ENCODE data around the gene ATP11A. TPM values are rescaled to one million over a fixed set of nuclear protein-coding genes. Genes with fewer than 3 reads are reported as not detected.

Gene ATP11A
- total and polyA plus RNA-seq, 10 of the 15 experiments (the other 5 are each of a cell fraction or from before 2014, with no cell fraction given): 1.4 to 69.6 (median 14.4) TPM

GRCh38 chr13:112826565-112826964 lies 136.7 kb downstream of the ATP11A start:
- Histone ChIP-seq H2AFZ (ENCODE audit: control insufficient read depth, low read depth, low read length) (no peak overlapping the region), H3K27ac (ENCODE audit: control insufficient read depth, insufficient read depth) (no peak overlapping the region), H3K36me3 (ENCODE audit: control insufficient read depth in 2 of 2, insufficient read depth in 2 of 2, low read length in 1 of 2) (peaks cover 14 to 23% of the 10 kb centered on the region in 2 experiments; a peak in 3 of 4 replicates), H3K79me2 (ENCODE audit: control insufficient read depth, insufficient read depth, low read length) (no peaks in the 10 kb centered on the region), H3K27me3 (replicated peaks in 1 of 2; ENCODE audit: control insufficient read depth in 2 of 2, insufficient read depth in 2 of 2, low read length in 1 of 2) (no peaks in the 10 kb centered on the region), H3K9me3 (replicated peaks; ENCODE audit: control insufficient read depth, insufficient read depth, low read length) (no peaks in the 10 kb centered on the region), H3K4me3 (no peak overlapping the region), H3K9ac (ENCODE audit: control insufficient read depth, insufficient read depth, low read length) (no peak overlapping the region), H4K20me1 (ENCODE audit: control insufficient read depth, insufficient read depth) (no peaks in the 10 kb centered on the region), H3K4me2 (ENCODE audit: control insufficient read depth, insufficient read depth) (no peak overlapping the region), H3K4me1 (ENCODE audit: control insufficient read depth, insufficient read depth, low read length) (peaks cover 9% of the 10 kb centered on the region)
- in situ Hi-C loops (cut with MboI): no loop called here
- no TSS peak for BruUV-seq (replicated peaks)
- no peak for ATAC-seq
- intact Hi-C loops (cut with micrococcal nuclease; ENCODE audit: unreplicated experiment): no loop called here
- ChIA-PET SMC1A (ENCODE audit: uncharacterized antibody, unreplicated experiment) (no interaction called here), RAD21 (ENCODE audit: unreplicated experiment) (no interaction called here), CTCF (interaction anchor here (1.1 kb wide), 1 partner anchor 10 kb away, joined by 3 read pairs; no protein-coding TSS in a partner anchor), POLR2A (interaction anchor here (1.3 kb wide), 1 partner anchor 132 kb away, joined by 3 read pairs; no protein-coding TSS in a partner anchor)
- WGBS (ENCODE audit: insufficient coverage, insufficient replicate concordance, low lambda C conversion rate, missing lambda C conversion rate): 94% methylated on average over 14 of the region's 14 CpGs
- no peak for DNase-seq (ENCODE audit: low read depth, low spot score)
- no peak for FAIRE-seq
- TF ChIP-seq NFIC (IDR thresholded peaks at IDR 0.05; ENCODE audit: low read depth, low read length) (no peak), ZNF622 (IDR thresholded peaks at IDR 0.05) (no peak), MAX (IDR thresholded peaks at IDR 0.05; ENCODE audit: low read depth, low read length) (no peak), GATAD2B (conservative IDR thresholded peaks at IDR 0.05; ENCODE audit: low read depth) (no peak), SRF (IDR thresholded peaks at IDR 0.05; ENCODE audit: low read depth in 2 of 2, low read length in 2 of 2) (no peak), KAT2A (conservative IDR thresholded peaks at IDR 0.05; ENCODE audit: control insufficient read depth, low read depth, low read length) (no peak), SP1 (IDR thresholded peaks at IDR 0.05; ENCODE audit: low read depth, low read length) (no peak), CEBPB (IDR thresholded peaks at IDR 0.05; ENCODE audit: borderline replicate concordance in 1 of 2, low read depth in 2 of 2, low read length in 2 of 2) (no peak), PAX5 (IDR thresholded peaks at IDR 0.05; ENCODE audit: borderline replicate concordance, low read depth, low read length) (no peak), E2F4 (IDR thresholded peaks at IDR 0.05; ENCODE audit: low read depth, low read length) (no peak), ZBTB40 (IDR thresholded peaks at IDR 0.05; ENCODE audit: borderline replicate concordance) (no peak), BCLAF1 (IDR thresholded peaks at IDR 0.05) (no peak), ZSCAN29 (IDR thresholded peaks at IDR 0.05) (no peak), POU2F2 (IDR thresholded peaks at IDR 0.05; ENCODE audit: borderline replicate concordance, low read depth, low read length) (no peak), EED (IDR thresholded peaks at IDR 0.05; ENCODE audit: low read depth) (no peak)

All from GM12878 (cell line).